GDM1 (cell line): ENCODE results near the gene NPL.
A peak's percentile ranks its signal among the peaks of the same experiment; 100 is the strongest.

Experiments
- DNase-seq: peaks from one replicate; lab custom pipeline; 2025; lab: John Stamatoyannopoulos, UW

NPL gene

DNA sequence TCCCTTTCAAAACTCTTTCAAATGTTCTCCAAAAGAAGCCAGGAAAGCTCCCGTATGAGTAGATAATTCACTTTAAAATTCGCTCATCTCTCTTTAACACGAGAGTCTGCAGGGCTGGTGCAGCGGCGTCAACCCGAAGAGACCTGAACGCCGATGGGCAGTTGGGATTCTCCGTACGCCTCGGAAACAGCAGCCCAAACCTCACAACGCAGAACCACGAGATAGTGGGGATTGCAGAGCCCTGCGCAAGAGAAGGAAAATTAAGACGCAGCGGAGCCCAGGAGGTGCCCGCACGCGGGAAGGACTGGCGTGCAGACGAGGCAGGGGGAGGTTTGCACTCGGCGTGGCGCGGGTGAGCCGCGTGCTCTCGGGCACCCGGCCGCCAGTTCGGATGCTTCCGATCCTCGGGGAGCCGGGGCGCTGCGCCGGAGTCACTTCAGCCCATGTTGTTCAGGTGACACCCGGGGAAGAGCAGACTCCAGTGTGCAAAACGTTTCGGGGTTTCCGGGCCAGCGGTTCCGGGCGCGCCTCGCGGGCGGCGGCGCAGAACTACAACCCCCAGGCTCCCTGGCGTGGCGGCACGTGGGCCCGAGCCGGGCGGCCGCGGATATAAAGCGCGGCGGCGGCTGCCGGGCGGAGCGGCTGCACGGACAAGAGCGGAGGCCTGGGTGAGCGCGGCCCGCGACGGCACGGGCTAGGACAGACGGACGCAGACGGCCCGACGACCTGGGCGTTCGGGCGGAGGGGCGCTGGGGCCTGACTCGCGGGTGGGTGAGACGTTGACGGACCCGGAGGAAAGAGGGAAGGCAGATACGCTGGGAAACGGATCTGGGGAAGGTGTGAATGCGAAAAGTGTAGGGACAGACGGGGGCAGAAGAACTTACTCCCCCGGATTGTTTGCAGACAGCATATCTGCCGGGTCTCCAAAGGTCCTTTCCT lies at the start of gene NPL:
TSS of gene NPL (plus strand) at position 636 of the 939 bp plus-strand sequence. CDS start 4,599 bp downstream, outside the sequence.
- peak; percentile 58 for DNase-seq

- no peak for DNase-seq
Measured at GRCh38 chr1:182740120-182740519, 49.5 kb upstream of the NPL start.

DNA sequence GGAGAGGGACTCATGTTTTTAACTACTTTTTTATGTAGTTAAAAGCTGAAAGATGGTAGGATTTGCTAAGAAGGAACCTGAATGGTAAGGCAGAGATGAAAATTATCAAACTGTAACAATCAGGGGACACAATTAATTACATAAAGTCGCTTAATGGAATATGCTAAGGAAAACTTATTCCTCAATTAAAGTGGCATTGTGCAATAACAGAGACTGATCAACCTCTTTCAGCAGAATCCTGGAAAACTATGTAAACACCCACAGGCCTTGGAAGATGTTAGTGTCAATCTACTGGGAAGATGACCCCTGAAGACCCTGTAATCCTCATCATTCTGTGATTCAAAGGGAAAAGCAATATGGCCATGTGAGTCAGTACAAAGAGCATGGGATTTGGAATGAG lies 46.8 kb upstream of the NPL start:
- no peak for DNase-seq

DNA sequence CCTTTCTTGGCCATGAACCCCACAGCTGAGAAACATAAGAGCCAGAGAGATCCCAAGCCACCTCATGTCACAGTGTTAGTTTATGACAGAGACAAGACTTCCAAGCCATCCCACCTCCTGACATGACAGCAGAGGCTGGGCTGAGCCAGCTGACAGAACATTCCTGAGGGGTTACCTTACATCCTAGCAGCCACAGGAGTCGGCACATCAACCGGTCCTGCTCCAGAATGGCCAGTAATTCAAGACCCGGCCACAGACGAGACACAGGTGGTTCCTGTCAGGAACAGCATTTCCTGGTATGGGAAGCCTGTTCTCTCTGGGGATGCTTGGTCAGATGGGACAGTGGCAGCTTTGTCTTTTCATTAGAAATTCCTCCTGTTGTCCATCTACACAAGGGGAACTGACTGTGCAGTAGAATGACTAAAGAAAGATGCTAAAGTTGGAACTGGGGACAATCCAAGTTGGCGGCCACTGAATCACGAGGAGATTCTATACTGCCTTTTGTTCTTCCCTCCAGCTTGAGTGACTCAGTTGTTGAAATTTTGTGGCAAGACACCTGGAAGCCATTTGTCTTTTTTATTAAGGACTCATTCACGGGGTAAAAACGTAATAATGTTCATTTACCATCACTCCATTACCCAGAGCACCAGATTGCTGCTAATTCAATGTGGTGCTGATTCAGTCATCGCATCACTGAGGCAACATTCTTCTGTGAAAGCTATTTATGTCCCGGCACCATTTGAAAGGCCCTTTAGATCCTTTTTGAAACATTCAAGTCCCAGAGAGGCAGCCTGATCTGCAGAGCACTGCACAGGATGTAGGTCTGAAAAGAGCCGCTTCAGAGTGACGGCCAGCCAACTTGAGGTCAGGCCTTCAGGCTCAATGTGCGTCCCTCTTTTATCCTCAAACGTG lies 37.2 kb upstream of the NPL start:
- no peak for DNase-seq

GRCh38 chr1:182754087-182754486 lies 35.5 kb upstream of the NPL start:
- DNase-seq, result no peak

DNA sequence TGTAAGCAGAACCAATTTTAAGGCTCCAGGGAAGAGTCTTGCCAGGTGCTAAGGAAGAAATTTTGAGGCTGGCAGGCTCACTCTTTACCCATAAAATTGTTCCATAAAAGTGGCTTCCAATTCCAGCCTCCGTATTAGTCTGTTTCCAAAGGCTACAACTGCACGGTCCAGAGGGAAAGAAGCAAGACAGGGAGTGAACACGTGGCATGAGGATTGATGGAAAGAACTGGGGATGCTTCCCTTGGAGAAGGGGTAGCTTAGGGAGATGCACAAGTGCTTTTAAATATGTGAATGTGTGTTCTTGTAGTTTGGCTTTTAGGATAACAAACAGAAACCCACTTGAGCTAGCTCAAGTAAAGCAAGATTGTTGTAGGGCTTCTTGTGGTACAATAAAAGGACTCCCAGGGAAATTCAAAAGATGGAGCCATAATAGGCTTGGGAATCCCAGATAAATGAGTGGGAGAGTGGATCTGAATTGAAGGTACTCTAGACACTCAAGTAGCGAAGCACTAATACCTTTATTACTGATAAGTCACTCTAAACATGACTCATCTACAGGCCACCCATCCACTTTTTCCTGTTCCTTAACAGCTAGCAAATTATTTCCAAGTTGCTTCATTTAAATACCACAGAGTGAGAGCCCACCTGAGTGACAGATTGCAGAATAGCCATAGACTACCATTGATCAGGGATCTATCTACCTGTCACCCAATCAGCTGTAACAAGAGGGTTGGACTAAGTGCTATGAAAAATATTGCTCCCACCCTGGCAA lies 34.8 kb upstream of the NPL start:
- no peak for DNase-seq

DNA sequence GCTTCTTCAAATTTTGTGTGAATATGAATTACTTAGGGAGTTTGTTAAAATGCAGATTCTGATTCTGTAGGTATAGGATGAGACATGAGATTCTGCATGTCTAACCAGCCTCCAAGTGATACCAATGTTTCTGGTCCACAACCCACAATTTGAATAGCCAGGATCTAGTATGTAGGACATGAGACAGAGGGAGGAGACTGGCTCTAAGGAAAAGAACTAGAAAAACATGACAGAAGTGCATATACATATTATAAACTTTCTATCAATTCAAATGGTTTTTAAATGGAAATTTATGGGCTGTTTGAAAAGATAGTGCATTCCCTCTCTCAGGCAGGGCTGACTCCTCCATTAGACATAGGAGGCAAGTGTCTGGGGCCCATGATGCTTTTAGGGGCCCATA lies 33.9 kb upstream of the NPL start:
- DNase-seq, result no peak

DNA sequence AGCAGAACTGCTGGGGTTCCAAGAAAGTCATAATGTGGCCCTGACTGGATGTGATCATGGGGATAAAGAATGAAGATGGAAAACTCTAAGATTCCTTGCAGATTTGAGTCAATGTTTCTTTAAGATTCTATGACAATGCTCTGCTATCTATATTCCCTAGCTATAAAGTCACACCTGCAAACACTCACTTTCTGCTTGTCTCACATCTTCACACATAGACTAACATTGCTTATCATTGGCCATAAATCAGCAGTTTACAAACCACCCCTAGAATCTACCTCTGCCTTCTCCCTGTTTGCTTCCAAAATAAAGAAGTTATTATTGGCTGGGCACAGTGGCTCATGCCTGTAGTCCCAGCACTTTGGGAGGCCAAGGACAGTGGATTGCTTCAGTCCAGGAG lies 33.1 kb upstream of the NPL start:
- DNase-seq, result no peak

GRCh38 chr1:182761396-182762395 lies 27.9 kb upstream of the NPL start:
- peak; percentile 10 for DNase-seq

DNA sequence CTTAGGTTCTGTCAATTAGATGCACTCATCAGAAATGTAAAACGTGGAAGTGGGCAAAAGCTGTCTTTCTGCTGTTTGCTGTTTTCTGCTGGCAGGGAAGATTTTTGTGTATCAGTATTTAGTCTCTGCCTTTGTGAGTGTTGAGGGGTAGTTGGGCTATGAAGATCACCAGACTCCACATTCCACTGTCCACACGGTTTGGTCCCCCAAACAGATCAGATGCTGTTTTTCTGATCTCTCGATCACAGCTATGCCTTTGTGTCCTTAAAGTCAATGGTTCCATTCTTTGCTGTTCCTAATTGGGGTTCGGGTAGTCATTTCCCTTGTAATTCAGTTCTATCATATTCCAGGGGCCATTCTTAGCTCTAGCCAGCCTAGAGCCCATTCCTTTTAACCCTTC lies 27.0 kb upstream of the NPL start:
- DNase-seq, result no peak

DNA sequence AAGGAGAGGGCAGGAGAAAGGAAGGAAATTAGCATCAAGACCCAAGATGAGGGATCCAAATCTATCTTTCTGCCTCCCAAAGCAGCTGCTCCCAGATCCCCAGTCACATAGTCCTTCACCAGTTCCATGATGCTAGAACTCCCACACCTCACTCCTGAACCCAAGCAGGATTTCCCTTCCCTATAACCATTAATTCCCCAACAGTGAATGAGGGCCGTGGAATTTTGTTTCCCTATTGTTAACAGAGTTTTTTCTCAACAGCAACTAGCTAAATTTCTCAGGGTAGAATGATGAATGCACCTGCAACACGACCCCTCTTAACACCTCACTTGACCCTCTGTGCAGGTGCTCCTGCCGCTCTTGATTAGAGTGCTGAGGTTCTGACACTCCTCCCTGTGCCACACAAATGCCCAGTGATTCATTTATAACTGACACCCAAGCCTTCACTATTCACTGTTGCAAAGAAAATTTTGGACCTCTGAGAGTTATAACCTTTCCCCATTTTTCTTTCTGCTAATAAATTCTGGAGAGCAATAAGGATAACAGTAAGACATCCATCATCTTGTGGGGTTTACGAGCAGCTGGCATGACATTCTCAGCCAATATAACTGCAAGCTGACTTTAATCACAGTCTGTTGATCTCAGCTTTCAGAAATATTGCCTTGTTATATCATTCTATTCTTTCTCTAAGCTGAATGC lies 25.4 kb upstream of the NPL start:
- no peak for DNase-seq

GRCh38 chr1:182765391-182765790 lies 24.2 kb upstream of the NPL start:
- no peak for DNase-seq

- DNase-seq, result no peak
Measured at GRCh38 chr1:182766050-182766449, 23.5 kb upstream of the NPL start.

DNA sequence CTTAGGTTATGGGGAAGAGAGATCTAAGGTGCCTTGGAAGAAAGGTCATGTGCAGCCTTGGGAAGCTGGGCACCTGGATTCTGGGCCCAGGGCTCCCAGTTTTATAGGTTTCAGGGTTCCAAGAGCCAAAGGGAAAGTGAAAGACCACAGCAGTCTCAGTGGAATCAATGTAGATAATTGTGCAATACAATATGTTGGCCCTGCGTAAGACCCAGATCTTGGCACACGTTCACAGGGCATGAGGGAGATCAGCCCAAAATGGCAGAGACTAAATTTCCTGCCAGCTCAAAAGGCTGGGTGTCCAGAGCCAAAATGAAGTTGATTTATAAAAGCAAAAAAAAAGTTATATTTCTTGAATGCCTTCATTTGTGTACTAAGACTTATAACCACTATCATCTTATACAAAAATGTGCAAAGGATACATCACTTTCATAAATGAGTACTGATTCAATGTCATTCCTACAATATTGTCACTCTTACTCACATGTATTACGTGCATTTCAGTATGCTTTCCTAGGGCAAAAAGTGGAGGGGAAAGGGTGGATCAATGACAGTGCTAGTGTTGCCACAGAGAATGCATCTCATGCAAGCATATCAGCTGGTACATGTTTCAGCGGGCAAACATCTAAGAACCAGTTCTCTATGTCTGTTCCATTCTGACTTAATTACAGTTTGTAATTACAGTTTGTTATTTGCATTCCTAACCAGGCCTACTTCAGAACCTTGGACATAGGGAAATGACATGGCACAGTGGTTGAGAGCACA lies 22.5 kb upstream of the NPL start:
- no peak for DNase-seq

GRCh38 chr1:182768963-182769362 lies 20.6 kb upstream of the NPL start:
- no peak for DNase-seq

DNA sequence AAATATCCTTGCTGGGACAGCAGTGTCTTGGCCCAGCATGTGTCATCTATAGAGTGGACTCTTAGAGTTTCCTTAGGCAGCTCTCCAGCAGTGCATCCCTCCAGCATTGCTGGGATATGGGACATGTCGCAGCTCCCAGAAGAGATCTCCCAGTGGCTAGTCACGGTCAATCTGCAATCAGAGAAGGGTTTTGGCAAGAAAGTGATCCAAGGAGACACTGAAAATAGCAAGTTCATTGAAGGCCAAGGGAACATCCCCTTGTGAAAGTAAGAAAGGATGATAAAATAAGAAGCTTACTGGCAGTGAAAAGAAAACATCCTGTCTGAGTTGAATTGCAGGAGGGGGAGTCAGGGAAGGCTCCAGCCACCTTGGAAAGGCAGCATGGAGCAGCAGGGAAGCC lies 19.3 kb upstream of the NPL start:
- no peak for DNase-seq

DNA sequence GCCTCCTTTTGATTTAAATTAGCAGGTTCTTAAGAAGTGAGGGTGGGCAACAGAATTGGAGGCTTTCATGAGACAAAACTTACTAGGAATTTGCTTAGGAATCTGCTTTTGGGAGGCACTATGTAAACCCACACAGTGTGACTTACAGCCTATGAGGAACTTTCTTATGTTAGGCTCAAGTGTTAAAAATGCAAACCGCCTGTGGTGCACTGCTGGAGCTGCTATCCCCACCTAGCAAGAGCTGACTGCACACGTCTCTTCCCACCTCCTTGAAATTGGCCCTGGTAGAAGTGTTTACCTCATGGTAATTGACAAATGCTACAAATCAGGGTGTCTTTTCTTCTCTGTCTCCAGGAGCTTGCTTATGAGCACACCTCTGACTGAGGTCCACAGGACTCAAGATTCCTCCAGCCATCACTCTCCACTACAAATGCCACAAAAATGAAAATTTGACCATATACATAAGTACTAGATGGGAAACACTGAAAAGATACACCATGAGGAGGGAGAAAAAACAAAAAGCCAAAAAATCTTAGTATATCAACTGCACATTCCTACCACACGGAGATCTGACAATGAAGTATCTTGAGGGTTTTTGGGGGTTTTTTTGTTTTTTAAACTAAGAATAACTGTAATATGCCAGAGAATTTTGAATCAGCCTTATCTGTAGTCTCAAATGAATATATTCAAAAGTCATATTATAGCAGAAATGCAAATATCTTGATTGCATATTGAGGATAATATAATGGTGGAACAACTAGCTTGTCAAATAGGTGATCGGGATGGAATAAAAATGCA lies 18.2 kb upstream of the NPL start:
- no peak for DNase-seq

- DNase-seq, result no peak
Measured at GRCh38 chr1:182777386-182777785, 12.2 kb upstream of the NPL start.

DNA sequence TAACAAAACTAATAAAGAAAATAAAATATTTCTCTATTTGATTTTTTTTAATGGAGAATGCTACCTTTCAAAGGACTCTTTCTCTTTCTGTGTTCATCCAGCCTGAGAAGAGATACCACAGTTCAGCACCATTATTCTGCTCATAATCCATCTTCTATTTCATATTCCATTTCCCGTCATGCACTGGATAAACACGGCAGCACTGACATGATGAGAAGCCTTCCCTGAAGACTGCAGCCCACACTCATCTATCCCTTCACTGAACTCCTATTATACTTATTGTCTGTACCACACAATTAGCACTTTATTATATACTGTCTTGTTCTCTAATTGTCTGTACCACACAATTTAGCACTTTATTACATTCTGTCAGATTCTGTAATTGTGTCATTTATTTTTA lies 10.7 kb upstream of the NPL start:
- DNase-seq, result no peak
